TTC549 (cell line): ENCODE results near the gene RAD23A.
"Not testable (repeated sequence)": the region's sequence is repeated elsewhere in the genome, so short reads cannot be mapped to it uniquely, and the experiment has no call there.

ENCODE experiments used
- FAIRE-seq: peaks from 2 replicates; lab custom pipeline; 2012; peaks lifted over from hg19 to GRCh38; lab: Jason Lieb, UNC

RAD23A gene

GRCh38 chr19:12945479-12946091, at the start of gene RAD23A:
Gene RAD23A (plus strand): TSS chr19:12945862. CDS start chr19:12945949, 87 bp downstream.
- FAIRE-seq: peak; percentile 80

- FAIRE-seq: no peak
These were observed 49.2 kb upstream of the RAD23A start for GRCh38 chr19:12896460-12896859.

- no peak for FAIRE-seq
These were observed 45.7 kb upstream of the RAD23A start for GRCh38 chr19:12899891-12900518.

- FAIRE-seq: no peak
These were observed 38.5 kb upstream of the RAD23A start for GRCh38 chr19:12907166-12907565.

GRCh38 chr19:12912571-12912970, 33.1 kb upstream of the RAD23A start:
- no peak for FAIRE-seq

GRCh38 chr19:12913011-12913561, 32.6 kb upstream of the RAD23A start:
- no peak for FAIRE-seq

- FAIRE-seq: no peak
These were observed 31.6 kb upstream of the RAD23A start for GRCh38 chr19:12913851-12914690.

- FAIRE-seq: not testable (repeated sequence)
These were observed 29.8 kb upstream of the RAD23A start for GRCh38 chr19:12915860-12916259.

GRCh38 chr19:12918253-12918652, 27.4 kb upstream of the RAD23A start:
- FAIRE-seq: no peak

GRCh38 chr19:12921047-12921446, 24.6 kb upstream of the RAD23A start:
- FAIRE-seq: no peak

GRCh38 chr19:12922959-12923358, 22.7 kb upstream of the RAD23A start:
- no peak for FAIRE-seq

GRCh38 chr19:12924621-12925310, 20.9 kb upstream of the RAD23A start:
- no peak for FAIRE-seq

GRCh38 chr19:12930002-12930645, 15.5 kb upstream of the RAD23A start:
- no peak for FAIRE-seq

GRCh38 chr19:12932392-12933286, 13.0 kb upstream of the RAD23A start:
- FAIRE-seq: no peak

GRCh38 chr19:12933287-12934072, 12.2 kb upstream of the RAD23A start, which contains the start of gene FARSA:
Gene FARSA (minus strand): TSS chr19:12933711. CDS start chr19:12933696, 15 bp downstream.
- no peak for FAIRE-seq

- no peak for FAIRE-seq
These were observed 10.6 kb upstream of the RAD23A start for GRCh38 chr19:12935071-12935470.

GRCh38 chr19:12936582-12936981, 9.1 kb upstream of the RAD23A start:
- FAIRE-seq: no peak

GRCh38 chr19:12937093-12937926, 8.4 kb upstream of the RAD23A start:
- no peak for FAIRE-seq
